Gastrocnemius medialis (tissue), 4 donors: ENCODE results near the gene IGFN1. TPM values are rescaled to one million over a fixed set of nuclear protein-coding genes. Genes with fewer than 3 reads are reported as not detected.

Experiments
- ATAC-seq, 2 donors: fragments of 150-250 bp; one replicate each; pipeline ENCODE4 v1.9.1; 2016
- DNase-seq, 2 donors: peaks; one replicate each; pipeline ENCODE4 v3.0.0-alpha.2; 2019
- H3K27ac ChIP-seq, 4 donors: fragments of 200-600 bp; sonication (generic); 1 replicate in 1 of 4; 2 replicates in 3 of 4; pipeline ENCODE4 v1.5.1; 2016 to 2018; ENCODE audit warnings: mild to moderate bottlenecking in 2 of 4, moderate library complexity in 1 of 4
- H3K27me3 ChIP-seq, 3 donors: fragments of 200-600 bp; sonication (generic) in 2 of 3; 1 replicate in 1 of 3; 2 replicates in 2 of 3; pipeline versions ENCODE4 v1.5.1 to v1.6.0; 2016 to 2019; ENCODE audit warnings: mild to moderate bottlenecking in 1 of 3, moderate library complexity in 1 of 3
- H3K36me3 ChIP-seq, 2 donors: fragments of 200-600 bp; sonication (generic) in 1 of 2; one replicate each; pipeline ENCODE4 v1.5.1; 2017 to 2018
- H3K4me1 ChIP-seq, 2 donors: fragments of 200-600 bp; sonication (generic) in 1 of 2; one replicate each; pipeline ENCODE4 v1.5.1; 2016 to 2017; ENCODE audit warnings: mild to moderate bottlenecking in 2 of 2
- H3K4me3 ChIP-seq, 4 donors: fragments of 200-600 bp; sonication (generic) in 3 of 4; 1 replicate in 1 of 4; 2 replicates in 3 of 4; pipeline ENCODE4 v1.5.1; 2016 to 2019; ENCODE audit warnings: mild to moderate bottlenecking in 2 of 4
- H3K9me3 ChIP-seq, 3 donors: fragments of 200-600 bp; sonication (generic) in 2 of 3; 1 replicate in 1 of 3; 2 replicates in 2 of 3; pipeline ENCODE4 v1.5.1; 2016 to 2019
- CTCF ChIP-seq, 5 experiments: fragments of 450-650 bp in 3 of 5; fragments of 200-600 bp in 2 of 5; sonication (generic) in 2 of 5; IDR thresholded peaks in 4 of 5; conservative IDR thresholded peaks in 1 of 5; 1 replicate in 4 of 5; 2 replicates in 1 of 5; pipeline ENCODE4 v1.5.1; 2016 to 2019; ENCODE audit warnings: antibody characterized with exemption in 5 of 5, mild to moderate bottlenecking in 3 of 5, moderate library complexity in 3 of 5
- POLR2A ChIP-seq, 2 donors: fragments of 450-650 bp; IDR thresholded peaks; one replicate each; pipeline ENCODE4 v1.6.1; 2017; ENCODE audit warnings: antibody characterized with exemption in 2 of 2, mild to moderate bottlenecking in 2 of 2, moderate library complexity in 2 of 2
- in situ Hi-C, 4 donors: fragments of 200-750 bp; cut with MboI; loops; one replicate each; pipeline versions ENCODE4 v1.15.0 to v1.8.0; 2017; ENCODE audit warnings: low sequenced_read_pairs in 4 of 4
- intact Hi-C: fragments of 100-400 bp; cut with DNase I; formaldehyde crosslinking; loops from one replicate; pipeline ENCODE4 v1.15.1; 2023; ENCODE audit warnings: low total_unique reads
- total RNA-seq, 4 donors: library from RNA; depleted of rRNA; stranded (reverse); fragments of >200 nt; gene quantifications; one replicate each; pipeline versions ENCODE4 v1.1.0 to v1.2.3, GENCODE V29; 2016

IGFN1 gene
- total RNA-seq, 4 donors from 2014 or later = 11.2 to 113 (median 27.7) TPM

GRCh38 chr1:201167041-201167991 is 23.3 kb upstream of the IGFN1 start:
- no peak overlapping the region for H3K27ac ChIP-seq
- H3K27me3 ChIP-seq = no peaks in the 10 kb centered on the region
- H3K36me3 ChIP-seq = no peaks in the 10 kb centered on the region
- DNase-seq (no peak), ATAC-seq (no peak)
- H3K9me3 ChIP-seq = no peaks in the 10 kb centered on the region
- intact Hi-C loops (no loop called here), in situ Hi-C loops (no loop called here)
- H3K4me3 ChIP-seq = no peak overlapping the region
- TF ChIP-seq CTCF (IDR thresholded peaks at IDR 0.05 in 4 of 5, conservative IDR thresholded peaks at IDR 0.05 in 1 of 5) = no peak
- no peak for TF ChIP-seq POLR2A (IDR thresholded peaks at IDR 0.05)
- peaks cover 31 to 36% of the 10 kb centered on the region in 2 donors for H3K4me1 ChIP-seq

- intact Hi-C loops = no loop called here
These were observed 21.4 kb upstream of the IGFN1 start for GRCh38 chr1:201169203-201169602.

GRCh38 chr1:201169971-201170532 is 20.6 kb upstream of the IGFN1 start:
- intact Hi-C loops = loop anchor here (1.0 to 5.0 kb wide), 6 partner anchors 15 to 292 kb away; partner anchors contain the start of genes CACNA1S, TMEM9 and TNNI1
- in situ Hi-C loops = no loop called here

More at GRCh38 chr1:201169203-201169602, 21.4 kb upstream of the IGFN1 start:
- no peak for ATAC-seq
- H3K27ac ChIP-seq = peak overlapping the region; percentile 95 to 98 (median 96)
- TF ChIP-seq CTCF (IDR thresholded peaks at IDR 0.05 in 4 of 5, conservative IDR thresholded peaks at IDR 0.05 in 1 of 5) (no peak), POLR2A (IDR thresholded peaks at IDR 0.05) (no peak)
- H3K36me3 ChIP-seq = no peaks in the 10 kb centered on the region
- in situ Hi-C loops = no loop called here
- peaks cover 31 to 40% of the 10 kb centered on the region in 2 donors for H3K4me1 ChIP-seq
- no peak for DNase-seq
- H3K4me3 ChIP-seq = no peak overlapping the region
- no peaks in the 10 kb centered on the region for H3K9me3 ChIP-seq
- H3K27me3 ChIP-seq = no peaks in the 10 kb centered on the region

DNA sequence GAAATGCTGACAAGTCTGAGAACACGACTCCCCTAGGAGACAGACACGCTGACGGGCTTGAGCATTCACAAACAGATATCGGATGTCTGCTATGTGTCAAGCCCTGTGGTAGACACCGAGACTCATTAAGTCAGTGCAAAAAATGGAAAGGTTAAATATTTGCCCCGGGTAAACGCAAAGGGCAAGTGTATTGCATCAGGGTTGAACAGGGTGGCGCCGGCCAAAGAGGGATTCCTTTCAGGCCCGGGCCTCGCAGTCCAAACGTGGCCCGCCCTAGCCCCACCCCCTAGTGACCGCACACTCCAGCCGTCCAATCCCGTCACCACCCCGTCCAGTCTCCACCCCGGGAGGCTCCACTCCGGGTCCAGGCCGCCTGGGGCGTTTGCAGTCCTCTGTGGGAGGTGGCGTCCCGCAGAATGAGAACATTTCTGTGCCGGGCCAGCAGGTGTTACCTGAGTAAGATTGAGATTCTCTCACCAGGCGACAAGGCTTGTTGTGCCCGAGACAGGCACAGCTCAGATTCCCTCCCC is 20.0 kb upstream of the IGFN1 start:
- TF ChIP-seq CTCF (IDR thresholded peaks at IDR 0.05 in 4 of 5, conservative IDR thresholded peaks at IDR 0.05 in 1 of 5) (no peak), POLR2A (IDR thresholded peaks at IDR 0.05) (peak; percentile 87 to 92)
- intact Hi-C loops (loop anchor here (1.0 to 5.0 kb wide), 6 partner anchors 15 to 292 kb away; partner anchors contain the start of genes CACNA1S, TMEM9 and TNNI1), in situ Hi-C loops (no loop called here)
- ATAC-seq (peak; percentile 70 to 76), DNase-seq (peak; percentile 99)
- Histone ChIP-seq H3K27ac (peak overlapping the region; percentile 95 to 98 (median 96)), H3K36me3 (no peaks in the 10 kb centered on the region), H3K9me3 (no peaks in the 10 kb centered on the region), H3K4me3 (peak overlapping the region; percentile 63 to 76 (median 70)), H3K4me1 (peaks cover 27 to 34% of the 10 kb centered on the region in 2 donors), H3K27me3 (no peaks in the 10 kb centered on the region)

More at GRCh38 chr1:201169971-201170532, 20.6 kb upstream of the IGFN1 start:
- Histone ChIP-seq H3K9me3 (no peaks in the 10 kb centered on the region), H3K27ac (peak overlapping the region; percentile 95 to 98 (median 96)), H3K27me3 (no peaks in the 10 kb centered on the region), H3K36me3 (no peaks in the 10 kb centered on the region), H3K4me1 (peaks cover 27 to 34% of the 10 kb centered on the region in 2 donors), H3K4me3 (peak overlapping the region in 2 of 4 donors; percentile 13 to 63)
- ATAC-seq = no peak
- TF ChIP-seq POLR2A (IDR thresholded peaks at IDR 0.05) (no peak), CTCF (IDR thresholded peaks at IDR 0.05 in 4 of 5, conservative IDR thresholded peaks at IDR 0.05 in 1 of 5) (no peak)
- no peak for DNase-seq
